Measurements from ENCODE around the gene NOS1.
"Not testable (repeated sequence)": the region's sequence is repeated elsewhere in the genome, so short reads cannot be mapped to it uniquely, and the experiment has no call there.

NOS1 gene

GRCh38 chr12:117202556-117202955, 158.9 kb downstream of the NOS1 start:
- no peak for DNase-seq

GRCh38 chr12:117202033-117202432, 159.4 kb downstream of the NOS1 start:
- no peak for DNase-seq

- not testable (repeated sequence) for DNase-seq
These were observed 161.3 kb downstream of the NOS1 start for GRCh38 chr12:117199956-117200744.

- not testable (repeated sequence) for DNase-seq
These were observed 165.1 kb downstream of the NOS1 start for GRCh38 chr12:117196334-117196733.

GRCh38 chr12:117195027-117195426, 166.4 kb downstream of the NOS1 start:
- peak; percentile 69 for DNase-seq

GRCh38 chr12:117193903-117194302, 167.5 kb downstream of the NOS1 start:
- no peak for DNase-seq

GRCh38 chr12:117192581-117192980, 168.8 kb downstream of the NOS1 start:
- DNase-seq, result not testable (repeated sequence)

- peak; percentile 49 for DNase-seq
These were observed 169.4 kb downstream of the NOS1 start for GRCh38 chr12:117192057-117192456.

GRCh38 chr12:117190210-117190781, 171.1 kb downstream of the NOS1 start, which contains the start of gene FBXO21:
FBXO21 (minus strand) TSS chr12:117190470; CDS start chr12:117190456, 14 bp downstream.
- peak; percentile 97 for DNase-seq

GRCh38 chr12:117189725-117190209, 171.7 kb downstream of the NOS1 start:
- DNase-seq, result peak; percentile 66

- no peak for DNase-seq
These were observed 172.3 kb downstream of the NOS1 start for GRCh38 chr12:117188961-117189724.

GRCh38 chr12:117188121-117188665, 173.2 kb downstream of the NOS1 start:
- DNase-seq, result no peak

- no peak for DNase-seq
These were observed 174.0 kb downstream of the NOS1 start for GRCh38 chr12:117187421-117187820.

- DNase-seq, result no peak
These were observed 178.6 kb downstream of the NOS1 start for GRCh38 chr12:117182866-117183265.

GRCh38 chr12:117181468-117181843, 180.0 kb downstream of the NOS1 start:
- not testable (repeated sequence) for DNase-seq

GRCh38 chr12:117180758-117181467, 180.5 kb downstream of the NOS1 start:
- DNase-seq, result no peak

GRCh38 chr12:117178745-117179144, 182.7 kb downstream of the NOS1 start:
- DNase-seq, result no peak

GRCh38 chr12:117178301-117178700, 183.1 kb downstream of the NOS1 start:
- DNase-seq, result no peak

GRCh38 chr12:117172168-117172567, 189.3 kb downstream of the NOS1 start:
- no peak for DNase-seq

GRCh38 chr12:117171499-117172162, 189.8 kb downstream of the NOS1 start:
- DNase-seq, result no peak

- DNase-seq, result no peak
These were observed 191.9 kb downstream of the NOS1 start for GRCh38 chr12:117169548-117169947.

GRCh38 chr12:117168976-117169375, 192.4 kb downstream of the NOS1 start:
- no peak for DNase-seq

Data from DMS53 (cell line).